Measurements from ENCODE around the gene CGREF1. TPM values are rescaled to one million over a fixed set of nuclear protein-coding genes. Genes with fewer than 3 reads are reported as not detected.

Gene CGREF1
- total RNA-seq, 1 experiment from 2014 or later: 0.37 TPM

- Histone ChIP-seq H3K4me2 (no peak overlapping the region), H3K9me2 (ENCODE audit: insufficient read depth) (no peaks in the 10 kb centered on the region), H3F3A (ENCODE audit: insufficient read depth, low read depth) (no peaks in the 10 kb centered on the region; the same call in 1 of the 2 replicates), H3K4me3 (no peak overlapping the region), H3K4me1 (replicated peaks; ENCODE audit: insufficient read depth) (peaks cover 4% of the 10 kb centered on the region), H3K79me2 (ENCODE audit: low read depth) (peaks cover 12% of the 10 kb centered on the region), H3K36me3 (ENCODE audit: low read depth) (no peaks in the 10 kb centered on the region), H4K20me1 (ENCODE audit: insufficient read depth) (peaks cover 4% of the 10 kb centered on the region; the same call in 1 of the 2 replicates), H3K9me3 (ENCODE audit: insufficient read depth, low read depth) (no peaks in the 10 kb centered on the region), H3K27me3 (ENCODE audit: insufficient read depth, low read depth) (peaks cover 13% of the 10 kb centered on the region), H3K27ac (no peak overlapping the region), H2AFZ (no peak overlapping the region)
- intact Hi-C loops (cut with micrococcal nuclease; ENCODE audit: unreplicated experiment): loop anchor here (10.0 kb wide), 1 partner anchor 77 kb away; the partner anchor contains the start of genes ATRAID, CAD and SLC5A6
- CTCF ChIA-PET: no interaction called here
- BruUV-seq (replicated peaks): no TSS peak
- no peak for TF ChIP-seq CTCF (conservative IDR thresholded peaks at IDR 0.05)
- TF ChIP-seq EZH2 (IDR thresholded peaks at IDR 0.05; ENCODE audit: low read depth): no peak
- no peak for DNase-seq
- POLR2A ChIA-PET (ENCODE audit: unreplicated experiment): no interaction called here
Measured at GRCh38 chr2:27138111-27138510, 19.2 kb upstream of the CGREF1 start.

- Histone ChIP-seq H3K36me3 (ENCODE audit: low read depth) (no peaks in the 10 kb centered on the region), H3K4me2 (no peak overlapping the region), H3K9me2 (ENCODE audit: insufficient read depth) (no peaks in the 10 kb centered on the region), H3K4me3 (no peak overlapping the region), H3K79me2 (ENCODE audit: low read depth) (peaks cover 19% of the 10 kb centered on the region), H3K27me3 (ENCODE audit: insufficient read depth, low read depth) (peaks cover 10% of the 10 kb centered on the region), H3K9me3 (ENCODE audit: insufficient read depth, low read depth) (no peaks in the 10 kb centered on the region), H4K20me1 (ENCODE audit: insufficient read depth) (peaks cover 7% of the 10 kb centered on the region; the same call in 1 of the 2 replicates), H3K4me1 (replicated peaks; ENCODE audit: insufficient read depth) (peaks cover 10% of the 10 kb centered on the region), H3K27ac (no peak overlapping the region), H2AFZ (no peak overlapping the region), H3F3A (ENCODE audit: insufficient read depth, low read depth) (no peaks in the 10 kb centered on the region; the same call in 1 of the 2 replicates)
- no peak for DNase-seq
- CTCF ChIA-PET: no interaction called here
- POLR2A ChIA-PET (ENCODE audit: unreplicated experiment): no interaction called here
- TF ChIP-seq CTCF (conservative IDR thresholded peaks at IDR 0.05): no peak
- no peak for TF ChIP-seq EZH2 (IDR thresholded peaks at IDR 0.05; ENCODE audit: low read depth)
- BruUV-seq (replicated peaks): no TSS peak
- intact Hi-C loops (cut with micrococcal nuclease; ENCODE audit: unreplicated experiment): loop anchor here (10.0 kb wide), 1 partner anchor 77 kb away; the partner anchor contains the start of genes ATRAID, CAD and SLC5A6
Measured at GRCh38 chr2:27137322-27137935, 18.5 kb upstream of the CGREF1 start.

GRCh38 chr2:27136751-27137150 lies 17.8 kb upstream of the CGREF1 start:
- 0 out of 2 replicates have a peak, but pooled peaks cover 5% of the 10 kb centered on the region for H3K27me3 ChIP-seq (ENCODE audit: insufficient read depth, low read depth)
- peaks cover 19% of the 10 kb centered on the region for H3K79me2 ChIP-seq (ENCODE audit: low read depth)
- no peaks in the 10 kb centered on the region for H3K9me3 ChIP-seq (ENCODE audit: insufficient read depth, low read depth)
- H3K4me1 ChIP-seq (replicated peaks; ENCODE audit: insufficient read depth): peaks cover 10% of the 10 kb centered on the region
- peaks cover 7% of the 10 kb centered on the region; the same call in 1 of the 2 replicates for H4K20me1 ChIP-seq (ENCODE audit: insufficient read depth)
- no peak overlapping the region for H3K4me2 ChIP-seq
- DNase-seq: no peak
- H3K9me2 ChIP-seq (ENCODE audit: insufficient read depth): no peaks in the 10 kb centered on the region
- ChIA-PET POLR2A (ENCODE audit: unreplicated experiment) (interaction anchor here (0.6 kb wide), 1 partner anchor 233 kb away, joined by 33 read pairs; no protein-coding TSS in a partner anchor), CTCF (no interaction called here)
- no TSS peak for BruUV-seq (replicated peaks)
- H3F3A ChIP-seq (ENCODE audit: insufficient read depth, low read depth): no peaks in the 10 kb centered on the region; the same call in 1 of the 2 replicates
- intact Hi-C loops (cut with micrococcal nuclease; ENCODE audit: unreplicated experiment): loop anchor here (10.0 kb wide), 1 partner anchor 78 kb away; the partner anchor contains the start of genes ATRAID, CAD and SLC5A6
- no peak overlapping the region for H3K4me3 ChIP-seq
- no peaks in the 10 kb centered on the region for H3K36me3 ChIP-seq (ENCODE audit: low read depth)
- TF ChIP-seq EZH2 (IDR thresholded peaks at IDR 0.05; ENCODE audit: low read depth): no peak
- no peak for TF ChIP-seq CTCF (conservative IDR thresholded peaks at IDR 0.05)
- H2AFZ ChIP-seq: no peak overlapping the region
- no peak overlapping the region for H3K27ac ChIP-seq

Data from PC-9 (cell line).